Activated T-helper 2 cell treated with anti-CD3 and anti-CD28 coated beads, Interferon-gamma antibody, Interleukin-2, Interleukin-4, amounts not matched to agents 10 μg/mL and 5 μg/mL and 100 μg/mL, durations not matched to agents 14 hours and 24 hours and 36 hours (primary cell): Measurements from ENCODE around the gene PLEKHO2. TPM values are rescaled to one million over a fixed set of nuclear protein-coding genes. Genes with fewer than 3 reads are reported as not detected.
"Not testable (repeated sequence)": the region's sequence is repeated elsewhere in the genome, so short reads cannot be mapped to it uniquely, and the experiment has no call there.

Experiments
- DNase-seq: peaks from one replicate; pipeline ENCODE4 v3.0.0; 2021; ENCODE audit warnings: low spot score
- H3K27ac Mint-ChIP-seq: one replicate; pipeline ENCODE4 v1.8.0; 2021; ENCODE audit warnings: mixed read lengths
- H3K27me3 Mint-ChIP-seq: one replicate; pipeline ENCODE4 v1.8.0; 2021; ENCODE audit warnings: low read depth, mixed read lengths
- H3K36me3 Mint-ChIP-seq: one replicate; pipeline ENCODE4 v1.8.0; 2021; ENCODE audit warnings: low read depth, mixed read lengths
- H3K4me1 Mint-ChIP-seq: one replicate; pipeline ENCODE4 v1.8.0; 2021; ENCODE audit warnings: low read depth, mixed read lengths
- H3K4me3 Mint-ChIP-seq: one replicate; pipeline ENCODE4 v1.8.0; 2021; ENCODE audit warnings: low read depth, mild to moderate bottlenecking, moderate library complexity, mixed read lengths
- H3K9me3 Mint-ChIP-seq: one replicate; pipeline ENCODE4 v1.8.0; 2021; ENCODE audit warnings: mixed read lengths
- intact Hi-C: fragments of 100-400 bp; cut with micrococcal nuclease; formaldehyde crosslinking; loops from one replicate; pipeline ENCODE4 v1.15.1; 2023
- total RNA-seq: library from RNA; stranded (reverse); gene quantifications from 2 replicates; pipeline ENCODE4 v1.2.3, GENCODE V29; 2022

PLEKHO2 gene, protein sequence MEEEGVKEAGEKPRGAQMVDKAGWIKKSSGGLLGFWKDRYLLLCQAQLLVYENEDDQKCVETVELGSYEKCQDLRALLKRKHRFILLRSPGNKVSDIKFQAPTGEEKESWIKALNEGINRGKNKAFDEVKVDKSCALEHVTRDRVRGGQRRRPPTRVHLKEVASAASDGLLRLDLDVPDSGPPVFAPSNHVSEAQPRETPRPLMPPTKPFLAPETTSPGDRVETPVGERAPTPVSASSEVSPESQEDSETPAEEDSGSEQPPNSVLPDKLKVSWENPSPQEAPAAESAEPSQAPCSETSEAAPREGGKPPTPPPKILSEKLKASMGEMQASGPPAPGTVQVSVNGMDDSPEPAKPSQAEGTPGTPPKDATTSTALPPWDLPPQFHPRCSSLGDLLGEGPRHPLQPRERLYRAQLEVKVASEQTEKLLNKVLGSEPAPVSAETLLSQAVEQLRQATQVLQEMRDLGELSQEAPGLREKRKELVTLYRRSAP
- 15.3 and 17.0 TPM in 2 replicates for total RNA-seq

DNA sequence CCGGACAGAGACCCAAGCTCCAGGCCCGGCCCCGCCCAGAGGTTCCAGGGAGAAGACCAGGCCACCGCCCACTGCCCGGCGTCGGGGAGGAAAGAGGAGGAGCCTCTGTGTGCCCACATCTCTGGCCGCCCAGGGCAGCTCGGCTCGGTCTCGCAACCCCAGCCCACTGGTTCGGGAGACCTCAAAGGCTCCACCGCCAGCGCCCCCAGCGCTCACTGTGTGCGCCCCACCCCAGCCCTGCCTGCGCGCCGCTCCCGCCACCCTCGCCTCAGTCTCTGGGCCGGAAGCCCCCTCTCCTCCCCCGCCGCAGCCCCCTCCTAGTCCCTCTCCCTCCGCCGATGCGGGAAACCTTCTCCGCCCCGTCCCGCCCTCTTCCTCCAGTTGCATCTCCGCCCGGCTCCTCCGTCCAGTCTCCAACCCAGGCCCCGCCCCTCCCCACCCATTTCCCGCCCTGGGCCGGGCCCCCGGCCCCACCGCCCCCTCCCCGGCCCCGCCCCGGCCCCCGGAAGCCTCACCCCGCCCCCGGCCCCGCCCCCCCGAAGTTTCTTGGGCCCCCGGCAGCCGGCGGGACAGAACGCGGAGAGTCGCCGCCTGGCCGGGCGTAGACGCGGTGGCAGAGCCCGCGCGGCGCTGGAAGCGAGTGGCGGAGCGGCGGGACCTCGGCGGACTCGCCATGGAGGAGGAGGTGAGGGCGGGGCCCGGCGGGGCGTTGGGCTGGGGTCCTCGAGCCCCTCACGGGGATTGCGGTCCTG lies at the start of gene PLEKHO2:
PLEKHO2 (plus strand) TSS at position 572 of the 752 bp plus-strand sequence; CDS start at position 674, 102 bp downstream.
- H3K4me1 Mint-ChIP-seq: peaks cover 48% of the 10 kb centered on the region
- H3K36me3 Mint-ChIP-seq: peaks cover 8% of the 10 kb centered on the region
- intact Hi-C loops: loop anchor here (1.0 to 2.0 kb wide), 2 partner anchors 17 to 52 kb away; partner anchors contain the start of gene PIF1
- DNase-seq: peak; percentile 92
- peak within 1 kb of the TSS; percentile 83 for H3K27ac Mint-ChIP-seq
- no peaks in the 10 kb centered on the region for H3K27me3 Mint-ChIP-seq
- peak within 1 kb of the TSS; percentile 95 for H3K4me3 Mint-ChIP-seq
- no peaks in the 10 kb centered on the region for H3K9me3 Mint-ChIP-seq

- Mint-ChIP-seq H3K4me1 (no peaks in the 10 kb centered on the region), H3K27ac (no peak overlapping the region), H3K36me3 (no peaks in the 10 kb centered on the region), H3K4me3 (no peak overlapping the region), H3K27me3 (no peaks in the 10 kb centered on the region), H3K9me3 (no peaks in the 10 kb centered on the region)
- intact Hi-C loops: no loop called here
- no peak for DNase-seq
These were observed 49.4 kb upstream of the PLEKHO2 start for GRCh38 chr15:64792282-64792681.

DNA sequence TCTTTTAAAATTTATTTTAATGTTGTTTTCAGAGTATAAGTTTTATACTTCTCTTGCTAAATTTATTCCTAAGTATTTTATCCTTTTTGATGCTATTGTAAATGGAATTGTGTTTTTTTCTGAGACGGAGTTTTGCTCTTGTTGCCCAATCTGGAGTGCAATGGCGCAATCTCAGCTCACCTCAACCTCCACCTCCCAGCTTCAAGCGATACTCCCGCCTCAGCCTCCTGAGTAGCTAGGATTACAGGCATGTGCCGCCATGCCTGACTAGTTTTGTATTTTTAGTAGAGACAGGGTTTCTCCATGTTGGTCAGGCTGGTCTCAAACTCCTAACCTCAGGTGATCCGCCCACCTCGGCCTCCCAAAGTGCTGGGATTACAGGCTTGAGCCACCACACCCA lies 46.4 kb upstream of the PLEKHO2 start:
- H3K27me3 Mint-ChIP-seq, H3K27ac Mint-ChIP-seq, H3K4me1 Mint-ChIP-seq, H3K9me3 Mint-ChIP-seq, H3K4me3 Mint-ChIP-seq, intact Hi-C loops, DNase-seq, H3K36me3 Mint-ChIP-seq: not testable (repeated sequence)

DNA sequence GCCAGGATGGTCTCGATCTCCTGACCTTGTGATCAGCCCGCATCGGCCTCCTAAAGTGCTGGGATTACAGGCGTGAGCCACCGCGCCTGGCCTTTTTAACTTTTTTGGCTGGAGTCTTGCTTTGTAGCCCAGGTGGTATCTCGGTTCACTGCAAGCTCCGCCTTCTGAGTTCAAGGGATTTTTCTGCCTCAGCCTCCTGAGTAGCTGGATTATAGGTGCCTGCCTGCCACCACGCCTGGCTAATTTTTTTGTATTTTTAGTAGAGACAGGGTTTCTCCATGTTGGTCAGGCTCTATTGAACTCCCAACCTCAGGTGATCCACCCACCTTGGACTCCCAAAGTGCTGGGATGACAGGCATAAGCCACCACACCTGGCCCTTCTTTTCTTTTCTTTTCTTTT lies 45.8 kb upstream of the PLEKHO2 start:
- H3K36me3 Mint-ChIP-seq, H3K27me3 Mint-ChIP-seq, H3K9me3 Mint-ChIP-seq, H3K4me3 Mint-ChIP-seq, H3K4me1 Mint-ChIP-seq, DNase-seq, H3K27ac Mint-ChIP-seq, intact Hi-C loops: not testable (repeated sequence)

- H3K27ac Mint-ChIP-seq, H3K9me3 Mint-ChIP-seq, H3K4me1 Mint-ChIP-seq, DNase-seq, H3K36me3 Mint-ChIP-seq, H3K4me3 Mint-ChIP-seq, intact Hi-C loops, H3K27me3 Mint-ChIP-seq: not testable (repeated sequence)
These were observed 42.8 kb upstream of the PLEKHO2 start for GRCh38 chr15:64798905-64799304.

- Mint-ChIP-seq H3K27ac (no peak overlapping the region), H3K4me3 (no peak overlapping the region), H3K27me3 (peaks cover 3% of the 10 kb centered on the region), H3K4me1 (no peaks in the 10 kb centered on the region), H3K36me3 (no peaks in the 10 kb centered on the region), H3K9me3 (no peaks in the 10 kb centered on the region)
- DNase-seq: no peak
- intact Hi-C loops: no loop called here
These were observed 41.2 kb upstream of the PLEKHO2 start for GRCh38 chr15:64800476-64800875.

DNA sequence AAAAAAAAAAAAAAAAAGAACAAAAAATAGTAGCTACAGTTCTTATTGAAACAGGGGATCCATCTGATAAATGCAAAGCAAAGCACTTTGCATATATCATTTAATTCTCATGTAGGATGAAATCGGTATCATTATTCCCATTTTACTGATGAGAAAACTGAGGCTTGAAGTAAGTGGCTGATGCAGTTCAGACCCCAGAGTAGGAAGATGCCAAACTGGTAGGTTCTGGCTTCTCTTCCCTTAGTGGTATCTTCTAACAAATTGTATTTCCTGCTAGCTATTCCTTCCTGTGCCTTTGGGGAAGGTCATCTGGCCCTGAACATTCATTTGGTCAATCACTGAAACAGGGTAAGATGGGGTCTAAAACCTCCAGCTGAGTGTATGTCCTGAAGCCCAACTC lies 38.2 kb upstream of the PLEKHO2 start:
- H3K4me1 Mint-ChIP-seq: no peaks in the 10 kb centered on the region
- H3K27me3 Mint-ChIP-seq: peaks cover 6% of the 10 kb centered on the region
- intact Hi-C loops: no loop called here
- no peaks in the 10 kb centered on the region for H3K36me3 Mint-ChIP-seq
- no peak overlapping the region for H3K4me3 Mint-ChIP-seq
- no peak for DNase-seq
- H3K27ac Mint-ChIP-seq: no peak overlapping the region
- no peaks in the 10 kb centered on the region for H3K9me3 Mint-ChIP-seq

GRCh38 chr15:64804619-64805018 lies 37.1 kb upstream of the PLEKHO2 start:
- intact Hi-C loops: no loop called here
- DNase-seq: no peak
- H3K27ac Mint-ChIP-seq: no peak overlapping the region
- no peaks in the 10 kb centered on the region for H3K36me3 Mint-ChIP-seq
- H3K4me1 Mint-ChIP-seq: no peaks in the 10 kb centered on the region
- peaks cover 12% of the 10 kb centered on the region for H3K27me3 Mint-ChIP-seq
- H3K4me3 Mint-ChIP-seq: no peak overlapping the region
- H3K9me3 Mint-ChIP-seq: no peaks in the 10 kb centered on the region

GRCh38 chr15:64806509-64806908 lies 35.2 kb upstream of the PLEKHO2 start:
- H3K36me3 Mint-ChIP-seq: no peaks in the 10 kb centered on the region

GRCh38 chr15:64807051-64807749 lies 34.5 kb upstream of the PLEKHO2 start:
- intact Hi-C loops: no loop called here
- Mint-ChIP-seq H3K27ac (no peak overlapping the region), H3K4me1 (no peaks in the 10 kb centered on the region)

More at GRCh38 chr15:64806509-64806908, 35.2 kb upstream of the PLEKHO2 start:
- no peak overlapping the region for H3K4me3 Mint-ChIP-seq
- no peaks in the 10 kb centered on the region for H3K4me1 Mint-ChIP-seq
- no peak overlapping the region for H3K27ac Mint-ChIP-seq
- no peaks in the 10 kb centered on the region for H3K9me3 Mint-ChIP-seq
- no peak for DNase-seq
- intact Hi-C loops: no loop called here
- peaks cover 12% of the 10 kb centered on the region for H3K27me3 Mint-ChIP-seq

GRCh38 chr15:64807751-64808222 lies 33.9 kb upstream of the PLEKHO2 start:
- Mint-ChIP-seq H3K27me3 (peaks cover 12% of the 10 kb centered on the region), H3K27ac (no peak overlapping the region), H3K4me3 (no peak overlapping the region), H3K9me3 (no peaks in the 10 kb centered on the region), H3K4me1 (no peaks in the 10 kb centered on the region), H3K36me3 (no peaks in the 10 kb centered on the region)
- intact Hi-C loops: no loop called here
- no peak for DNase-seq

More at GRCh38 chr15:64807051-64807749, 34.5 kb upstream of the PLEKHO2 start:
- Mint-ChIP-seq H3K27me3 (peaks cover 12% of the 10 kb centered on the region), H3K4me3 (no peak overlapping the region), H3K9me3 (no peaks in the 10 kb centered on the region), H3K36me3 (no peaks in the 10 kb centered on the region)
- DNase-seq: no peak

- H3K27me3 Mint-ChIP-seq: peaks cover 12% of the 10 kb centered on the region
- no peaks in the 10 kb centered on the region for H3K4me1 Mint-ChIP-seq
- no peak overlapping the region for H3K4me3 Mint-ChIP-seq
- intact Hi-C loops: no loop called here
- H3K36me3 Mint-ChIP-seq: no peaks in the 10 kb centered on the region
- no peak overlapping the region for H3K27ac Mint-ChIP-seq
- no peaks in the 10 kb centered on the region for H3K9me3 Mint-ChIP-seq
- DNase-seq: no peak
These were observed 32.8 kb upstream of the PLEKHO2 start for GRCh38 chr15:64808785-64809453.
